BLaER1 (cell line): ENCODE measurements around the gene SGSM2.

Experiments
- H3K27ac ChIP-seq: shearing (Covaris generic); formaldehyde crosslinking; 2 replicates; pipeline ENCODE4 v1.8.1; 2022
- H3K27me3 ChIP-seq: shearing (Covaris generic); formaldehyde crosslinking; 2 replicates; pipeline ENCODE4 v1.8.1; 2022
- H3K36me3 ChIP-seq: shearing (Covaris generic); formaldehyde crosslinking; 2 replicates; pipeline ENCODE4 v1.8.1; 2022
- H3K4me1 ChIP-seq: shearing (Covaris generic); formaldehyde crosslinking; 2 replicates; pipeline ENCODE4 v1.8.1; 2022
- H3K4me2 ChIP-seq: shearing (Covaris generic); formaldehyde crosslinking; 2 replicates; pipeline ENCODE4 v1.8.1; 2022
- H3K4me3 ChIP-seq: shearing (Covaris generic); formaldehyde crosslinking; 2 replicates; pipeline ENCODE4 v1.8.1; 2022
- H3K9ac ChIP-seq: shearing (Covaris generic); formaldehyde crosslinking; 2 replicates; pipeline ENCODE4 v1.8.1; 2022
- H3K9me3 ChIP-seq: shearing (Covaris generic); formaldehyde crosslinking; 2 replicates; pipeline ENCODE4 v1.8.1; 2022
- H4K20me1 ChIP-seq: shearing (Covaris generic); formaldehyde crosslinking; 2 replicates; pipeline ENCODE4 v1.8.1; 2022
- Cebpa-rat ChIP-seq: shearing (Covaris generic); IDR thresholded peaks from 2 replicates; pipeline ENCODE4 v1.8.1; 2022

Gene SGSM2

DNA sequence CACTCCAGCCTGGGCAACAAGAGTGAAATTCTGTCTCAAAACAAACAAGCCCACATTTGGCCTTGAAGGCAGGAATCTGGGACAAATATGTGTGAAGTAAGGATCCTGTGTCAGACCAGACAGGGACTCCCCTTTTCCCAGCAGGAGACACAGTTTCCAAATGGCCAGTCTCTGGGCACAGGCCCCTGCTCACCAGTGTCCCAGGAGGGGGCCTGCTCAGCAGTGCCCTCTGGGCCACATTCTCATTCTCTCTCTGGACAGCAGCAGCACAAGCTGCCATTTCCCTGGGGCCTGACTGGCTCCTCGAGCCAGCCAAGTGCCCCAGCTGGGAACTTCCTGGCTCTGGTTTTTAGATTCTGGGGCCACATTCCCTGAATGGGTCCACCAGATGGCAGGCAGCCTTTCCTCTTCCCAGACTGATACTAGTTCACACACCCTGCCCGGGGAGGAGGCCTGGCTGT is 75.3 kb downstream of the SGSM2 start:
- Histone ChIP-seq H3K36me3 (peaks cover 48% of the 10 kb centered on the region), H3K4me2 (no peak overlapping the region), H3K27ac (peak overlapping the region; percentile 26; the same call in 1 of the 2 replicates), H3K9me3 (no peaks in the 10 kb centered on the region), H4K20me1 (peaks cover 13% of the 10 kb centered on the region; the same call in 1 of the 2 replicates), H3K4me1 (peaks cover 8% of the 10 kb centered on the region; the same call in 1 of the 2 replicates), H3K27me3 (no peaks in the 10 kb centered on the region), H3K9ac (0 out of 2 replicates have a peak overlapping the region, but pooled peaks have one; percentile 48), H3K4me3 (no peak overlapping the region)
- TF ChIP-seq Cebpa-rat: no peak

DNA sequence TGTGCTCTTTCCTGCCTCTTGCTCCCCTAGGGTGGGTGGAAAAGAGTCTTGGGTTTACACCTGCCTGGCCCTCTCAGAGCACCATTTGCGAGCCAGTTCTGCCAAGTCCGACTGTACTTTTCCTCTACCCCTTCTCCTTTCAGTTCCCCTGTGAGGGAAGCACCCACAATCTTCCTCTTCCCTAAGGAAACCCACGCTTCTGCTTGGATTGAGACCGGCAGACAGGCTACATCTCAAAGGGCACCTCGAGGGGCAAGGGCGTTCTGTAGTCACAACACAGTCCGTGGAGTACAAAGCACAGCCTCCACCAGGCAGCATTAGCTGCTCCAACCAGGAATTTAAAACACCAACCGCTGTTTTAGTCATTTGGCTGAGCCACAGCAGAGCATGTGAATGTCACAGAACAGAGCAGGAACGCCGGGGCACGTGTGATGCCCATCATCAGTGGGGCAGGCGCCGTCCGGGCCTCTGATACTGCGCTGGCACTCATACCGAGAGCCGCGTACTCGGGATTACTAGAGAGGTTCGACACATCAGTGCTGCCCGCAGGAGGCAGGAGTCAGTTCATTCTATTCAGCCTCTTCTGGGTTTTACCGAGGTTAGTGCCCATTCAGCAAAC is 77.3 kb downstream of the SGSM2 start:
- H3K27me3 ChIP-seq: no peaks in the 10 kb centered on the region
- H3K4me2 ChIP-seq: no peak overlapping the region
- no peak overlapping the region for H3K27ac ChIP-seq
- 0 out of 2 replicates have a peak, but pooled peaks cover 8% of the 10 kb centered on the region for H3K4me1 ChIP-seq
- 0 out of 2 replicates have a peak overlapping the region, but pooled peaks have one; percentile 15 for H3K9ac ChIP-seq
- no peak overlapping the region for H3K4me3 ChIP-seq
- no peak for TF ChIP-seq Cebpa-rat
- no peaks in the 10 kb centered on the region for H3K9me3 ChIP-seq
- H3K36me3 ChIP-seq: peaks cover 67% of the 10 kb centered on the region
- peaks cover 13% of the 10 kb centered on the region; the same call in 1 of the 2 replicates for H4K20me1 ChIP-seq

DNA sequence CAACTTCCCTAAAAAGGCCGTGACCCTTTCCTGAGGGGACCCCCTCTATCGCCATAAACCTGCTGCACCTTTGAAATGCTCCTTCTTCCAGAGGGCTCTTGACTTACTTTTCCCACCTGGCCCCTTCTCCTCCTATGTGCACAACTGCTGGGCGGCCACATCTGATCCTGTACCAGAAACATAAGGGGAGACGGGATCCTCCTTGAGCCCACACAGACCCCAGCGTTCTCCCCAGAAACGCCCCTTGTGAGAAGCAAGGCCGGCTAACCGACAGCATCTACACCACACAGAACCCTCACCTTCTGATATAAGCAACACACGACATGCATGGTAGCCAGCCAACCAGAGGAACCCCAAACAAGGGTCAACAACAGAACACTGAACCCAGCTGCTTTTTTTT is 77.8 kb downstream of the SGSM2 start:
- peaks cover 72% of the 10 kb centered on the region for H3K36me3 ChIP-seq

DNA sequence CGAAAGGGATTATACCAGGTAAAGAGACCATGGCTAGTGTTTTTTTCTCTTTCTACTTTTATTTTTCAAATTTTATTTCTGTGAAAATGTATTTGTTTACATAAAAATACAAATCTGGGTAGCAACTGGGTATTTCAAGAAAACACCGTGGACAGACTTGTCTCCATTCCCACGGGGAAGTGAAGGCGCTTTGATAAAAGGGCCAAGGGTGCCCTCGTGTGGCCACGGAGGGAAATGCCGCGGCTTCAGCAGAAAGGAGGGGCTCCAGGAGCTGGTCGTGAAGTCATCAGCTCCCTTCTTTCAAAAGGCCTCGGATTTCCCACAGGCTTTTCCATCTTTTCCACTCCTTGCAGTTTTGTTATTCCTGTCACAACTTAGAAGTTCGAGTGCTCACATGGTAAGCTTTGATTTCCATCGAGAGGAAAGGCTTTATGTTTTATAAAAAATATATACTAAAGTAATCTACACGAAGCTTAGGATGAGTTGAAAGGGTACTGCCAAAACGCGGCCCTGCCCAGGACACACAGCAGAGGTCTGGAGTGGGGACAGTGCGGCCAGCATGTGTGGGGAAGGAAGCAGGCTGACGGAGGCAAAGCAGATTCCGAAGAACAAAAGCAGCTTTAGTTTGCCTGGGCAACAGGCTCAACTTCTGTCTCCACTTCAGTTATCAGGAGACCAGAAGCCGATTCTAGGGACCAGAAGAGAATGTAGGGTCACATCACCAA is 78.9 kb downstream of the SGSM2 start:
- H3K9me3 ChIP-seq: no peaks in the 10 kb centered on the region
- H3K36me3 ChIP-seq: peaks cover 73% of the 10 kb centered on the region
- TF ChIP-seq Cebpa-rat: no peak
- peaks cover 13% of the 10 kb centered on the region; the same call in 1 of the 2 replicates for H4K20me1 ChIP-seq
- no peak overlapping the region for H3K4me2 ChIP-seq
- H3K27me3 ChIP-seq: no peaks in the 10 kb centered on the region
- 0 out of 2 replicates have a peak, but pooled peaks cover 8% of the 10 kb centered on the region for H3K4me1 ChIP-seq
- no peak overlapping the region for H3K9ac ChIP-seq
- no peak overlapping the region for H3K27ac ChIP-seq
- H3K4me3 ChIP-seq: no peak overlapping the region

More for the DNA sequence above, 77.8 kb downstream of the SGSM2 start:
- 0 out of 2 replicates have a peak, but pooled peaks cover 8% of the 10 kb centered on the region for H3K4me1 ChIP-seq
- TF ChIP-seq Cebpa-rat: no peak
- H3K4me3 ChIP-seq: no peak overlapping the region
- no peak overlapping the region for H3K27ac ChIP-seq
- no peaks in the 10 kb centered on the region for H3K27me3 ChIP-seq
- H3K9ac ChIP-seq: no peak overlapping the region
- no peak overlapping the region for H3K4me2 ChIP-seq
- peaks cover 13% of the 10 kb centered on the region; the same call in 1 of the 2 replicates for H4K20me1 ChIP-seq
- H3K9me3 ChIP-seq: no peaks in the 10 kb centered on the region

DNA sequence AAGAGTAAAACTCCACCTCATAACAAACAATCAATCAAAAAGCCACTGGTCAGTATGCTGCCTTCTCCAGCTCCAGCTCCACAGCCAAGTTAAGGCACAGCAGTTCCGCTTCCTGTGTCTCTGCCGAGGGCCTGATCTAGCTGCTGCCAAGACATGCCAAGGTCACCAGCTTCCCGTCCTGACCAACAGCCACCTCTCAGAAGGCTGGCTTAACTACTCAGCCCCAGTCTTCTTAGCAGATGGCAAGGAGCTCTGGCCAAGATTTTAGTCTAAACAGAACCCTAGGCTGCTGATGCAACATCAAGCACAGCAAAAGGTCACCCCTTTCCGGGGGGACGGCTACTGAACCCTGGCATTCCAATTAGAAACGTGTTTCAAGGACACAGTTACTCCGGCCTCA is 81.3 kb downstream of the SGSM2 start:
- no peaks in the 10 kb centered on the region for H3K27me3 ChIP-seq
- no peaks in the 10 kb centered on the region for H3K9me3 ChIP-seq
- H3K4me3 ChIP-seq: no peak overlapping the region
- TF ChIP-seq Cebpa-rat: no peak
- no peak overlapping the region for H3K4me2 ChIP-seq
- H3K4me1 ChIP-seq: 0 out of 2 replicates have a peak, but pooled peaks cover 3% of the 10 kb centered on the region
- H4K20me1 ChIP-seq: peaks cover 13% of the 10 kb centered on the region; the same call in 1 of the 2 replicates
- H3K36me3 ChIP-seq: peaks cover 92% of the 10 kb centered on the region
- H3K9ac ChIP-seq: no peak overlapping the region
- no peak overlapping the region for H3K27ac ChIP-seq

DNA sequence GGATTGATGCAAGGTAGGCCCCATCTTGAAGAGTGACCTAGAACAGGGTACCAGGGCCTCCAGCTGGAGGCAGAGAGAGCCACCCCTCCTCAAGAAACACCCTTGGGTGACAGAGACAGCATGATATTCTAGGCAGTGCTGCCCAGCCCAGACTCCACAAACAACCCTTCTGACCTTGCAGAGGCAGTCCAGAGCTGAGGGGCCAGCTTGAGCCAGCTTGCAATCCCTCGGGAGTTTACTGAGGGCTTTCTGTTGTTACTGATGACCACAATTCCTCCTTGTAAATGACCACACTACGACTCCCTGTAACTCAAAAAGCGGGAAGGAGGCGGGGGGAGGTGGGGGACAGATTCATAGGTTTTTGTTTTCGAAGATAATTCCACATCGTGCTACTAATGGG is 82.2 kb downstream of the SGSM2 start:
- H3K4me1 ChIP-seq: 0 out of 2 replicates have a peak, but pooled peaks cover 3% of the 10 kb centered on the region
- H3K9ac ChIP-seq: no peak overlapping the region
- H3K4me2 ChIP-seq: no peak overlapping the region
- no peak for TF ChIP-seq Cebpa-rat
- no peaks in the 10 kb centered on the region for H3K9me3 ChIP-seq
- H4K20me1 ChIP-seq: peaks cover 13% of the 10 kb centered on the region; the same call in 1 of the 2 replicates
- H3K27me3 ChIP-seq: no peaks in the 10 kb centered on the region
- peaks cover 89% of the 10 kb centered on the region for H3K36me3 ChIP-seq
- no peak overlapping the region for H3K4me3 ChIP-seq
- H3K27ac ChIP-seq: no peak overlapping the region

DNA sequence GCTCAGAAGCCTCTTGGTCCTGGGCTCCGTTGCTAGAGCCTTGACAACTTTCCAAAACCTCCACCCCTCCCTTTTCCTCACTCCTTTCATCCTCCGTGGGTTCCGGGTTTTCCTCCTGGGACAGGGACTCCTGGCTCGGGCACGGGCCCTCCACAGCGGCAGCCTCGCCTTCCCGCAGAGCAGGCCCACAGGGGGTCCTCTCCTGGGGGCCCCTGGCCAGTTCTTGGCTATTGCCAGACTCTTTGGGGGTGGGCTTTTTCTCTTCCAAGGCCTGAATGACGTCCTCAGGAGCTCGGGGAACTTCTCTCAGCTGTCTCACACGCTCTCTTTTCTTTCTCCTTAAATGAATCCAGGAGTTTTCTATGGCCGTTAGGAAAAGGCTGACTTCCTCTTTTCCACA is 82.9 kb downstream of the SGSM2 start:
- H3K9ac ChIP-seq: no peak overlapping the region
- peaks cover 87% of the 10 kb centered on the region for H3K36me3 ChIP-seq
- H3K27me3 ChIP-seq: no peaks in the 10 kb centered on the region
- no peak overlapping the region for H3K4me2 ChIP-seq
- peaks cover 13% of the 10 kb centered on the region; the same call in 1 of the 2 replicates for H4K20me1 ChIP-seq
- H3K4me1 ChIP-seq: 0 out of 2 replicates have a peak, but pooled peaks cover 3% of the 10 kb centered on the region
- no peaks in the 10 kb centered on the region for H3K9me3 ChIP-seq
- H3K27ac ChIP-seq: no peak overlapping the region
- H3K4me3 ChIP-seq: no peak overlapping the region
- no peak for TF ChIP-seq Cebpa-rat

DNA sequence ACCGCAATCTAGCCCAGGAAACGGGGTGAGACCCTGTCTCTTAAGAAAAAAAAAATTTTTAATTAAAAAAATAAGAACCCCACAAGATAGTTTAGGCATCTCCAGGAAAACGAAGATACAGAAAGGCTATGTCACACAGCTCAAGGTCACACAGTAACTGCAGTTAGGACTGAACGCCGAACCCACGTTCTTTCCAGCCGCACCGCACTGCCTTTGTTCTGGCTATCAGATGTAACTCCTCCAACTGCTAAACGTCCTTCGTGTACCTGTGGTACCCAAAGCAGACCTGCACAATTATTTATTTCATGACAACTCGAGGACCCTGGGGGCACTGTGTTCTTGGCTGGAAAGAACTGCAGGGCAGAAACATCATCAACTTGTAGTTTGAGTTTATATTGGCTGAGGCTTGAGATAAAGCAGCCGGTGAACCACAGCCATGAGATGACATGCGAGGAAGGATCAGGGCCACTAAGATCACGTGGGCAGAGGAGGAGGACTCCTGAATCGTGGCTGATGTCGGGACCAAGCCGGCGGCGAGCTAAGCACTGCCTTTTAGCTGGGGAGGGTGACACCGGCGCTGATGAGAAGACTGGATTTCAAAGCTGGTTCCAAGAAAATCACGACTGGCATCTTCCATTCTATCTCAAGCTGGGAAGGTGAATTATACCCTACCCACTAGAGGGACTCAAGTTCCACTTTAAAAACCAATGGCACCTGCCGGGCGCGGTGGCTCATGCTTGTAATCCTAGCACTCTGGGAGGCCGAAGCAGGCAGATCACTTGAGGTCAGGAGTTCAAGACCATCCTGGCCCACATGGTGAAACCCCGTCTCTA is 84.2 kb downstream of the SGSM2 start:
- Histone ChIP-seq H3K9ac (no peak overlapping the region), H3K27me3 (no peaks in the 10 kb centered on the region), H3K4me2 (no peak overlapping the region), H3K4me1 (no peaks in the 10 kb centered on the region), H3K9me3 (no peaks in the 10 kb centered on the region), H4K20me1 (peaks cover 10% of the 10 kb centered on the region; the same call in 1 of the 2 replicates), H3K36me3 (peaks cover 90% of the 10 kb centered on the region), H3K4me3 (no peak overlapping the region), H3K27ac (no peak overlapping the region)
- no peak for TF ChIP-seq Cebpa-rat

DNA sequence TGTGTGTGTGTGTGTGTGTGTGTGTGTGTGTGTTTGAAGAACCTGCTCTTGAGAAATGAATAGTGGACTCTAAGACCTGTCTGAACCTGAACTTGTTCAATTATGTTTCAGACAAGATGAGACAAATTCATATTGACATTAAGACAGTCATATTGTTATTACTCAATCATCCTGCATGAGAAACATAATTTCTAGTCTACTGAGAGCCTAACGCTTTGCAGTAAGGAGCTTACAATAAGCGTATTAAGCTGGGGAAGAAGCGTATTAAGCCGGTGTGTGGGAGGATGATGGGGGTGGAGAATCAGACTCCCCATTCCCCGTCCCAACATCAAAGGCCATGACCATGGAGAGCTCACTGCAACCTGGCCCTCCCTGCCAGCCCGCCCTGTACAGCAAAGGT is 86.0 kb downstream of the SGSM2 start:
- H3K9ac ChIP-seq: no peak overlapping the region
- H3K27me3 ChIP-seq: no peaks in the 10 kb centered on the region
- no peak overlapping the region for H3K4me3 ChIP-seq
- H3K4me1 ChIP-seq: no peaks in the 10 kb centered on the region
- H3K36me3 ChIP-seq: peaks cover 83% of the 10 kb centered on the region
- no peaks in the 10 kb centered on the region for H3K9me3 ChIP-seq
- H3K27ac ChIP-seq: no peak overlapping the region
- H3K4me2 ChIP-seq: no peak overlapping the region
- no peak for TF ChIP-seq Cebpa-rat
- H4K20me1 ChIP-seq: no peaks in the 10 kb centered on the region
